GM21576 (cell line): ENCODE data around the gene ROR1.
"Not testable (repeated sequence)": the region's sequence is repeated elsewhere in the genome, so short reads cannot be mapped to it uniquely, and the experiment has no call there.

ENCODE experiments used
- ATAC-seq: cut with Tn5 transposase; IDR thresholded peaks from one replicate; pipeline ENCODE4 v1.9.1; 2021; ENCODE audit warnings: mild to moderate bottlenecking, moderate library complexity; ENCODE audit not compliant: unreplicated experiment

ROR1 gene

GRCh38 chr1:63757334-63757733, 16.5 kb upstream of the ROR1 start:
- ATAC-seq: no peak

DNA sequence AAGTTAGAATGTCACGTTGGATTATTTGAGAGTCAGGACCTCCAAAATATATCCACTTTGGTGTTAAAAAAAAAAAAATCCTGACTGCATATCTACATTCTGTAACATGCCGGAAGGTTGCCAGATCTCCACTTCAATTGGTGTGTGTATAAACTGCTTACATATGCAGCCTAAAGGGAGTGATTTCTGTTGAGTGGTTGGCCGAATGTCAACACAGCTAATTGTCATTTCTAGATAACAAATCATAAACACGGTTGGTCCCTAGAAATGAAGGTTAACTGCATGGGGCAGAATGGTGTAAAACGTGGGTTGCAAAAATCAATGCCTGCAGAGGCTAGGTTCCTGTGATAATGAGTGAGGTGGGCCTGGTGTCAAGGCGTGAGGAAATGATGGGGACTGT, 15.0 kb upstream of the ROR1 start:
- no peak for ATAC-seq

DNA sequence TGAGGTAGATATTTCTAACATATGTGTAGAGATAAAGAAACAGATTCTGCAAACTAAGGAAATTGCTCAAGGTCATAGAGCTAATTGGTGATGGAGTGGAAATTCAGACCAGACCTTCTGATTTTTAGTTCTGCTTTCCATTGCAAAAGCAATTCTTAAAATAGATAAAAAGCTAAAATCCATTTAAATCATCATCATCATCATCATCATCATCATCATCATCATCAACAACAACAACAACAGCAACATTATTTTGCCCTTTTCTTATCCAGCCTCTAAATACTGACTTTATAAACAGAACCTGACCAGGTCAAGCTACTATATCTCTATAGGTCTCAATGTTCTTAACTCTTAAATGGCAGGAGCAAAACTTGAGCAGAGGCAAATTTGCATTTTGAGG, 14.0 kb upstream of the ROR1 start:
- no peak for ATAC-seq

GRCh38 chr1:63770381-63770780, 3.4 kb upstream of the ROR1 start:
- no peak for ATAC-seq

- ATAC-seq: no peak
These were observed 1.6 kb upstream of the ROR1 start for GRCh38 chr1:63772201-63772600.

DNA sequence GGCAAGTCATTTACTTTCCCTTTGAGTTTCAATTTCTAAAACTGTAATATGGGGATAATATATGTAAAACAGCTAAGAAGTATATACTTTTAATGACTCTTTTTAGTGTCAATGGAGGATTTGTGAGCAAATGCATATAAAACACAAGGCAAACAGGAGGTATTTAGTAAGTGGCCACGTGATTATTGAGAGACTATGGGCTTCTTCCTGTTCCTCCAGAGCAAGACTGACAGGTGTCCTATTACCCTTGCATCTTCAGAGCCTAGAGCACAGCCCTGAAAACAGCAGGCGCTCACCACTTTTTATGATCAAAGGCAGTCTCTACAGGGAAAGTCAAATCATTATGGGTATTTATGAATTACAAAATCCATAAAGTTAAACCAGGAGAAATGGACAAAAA, 941 bp upstream of the ROR1 start:
- ATAC-seq: no peak

- ATAC-seq: no peak
These were observed 362 bp upstream of the ROR1 start for GRCh38 chr1:63773496-63773814.

DNA sequence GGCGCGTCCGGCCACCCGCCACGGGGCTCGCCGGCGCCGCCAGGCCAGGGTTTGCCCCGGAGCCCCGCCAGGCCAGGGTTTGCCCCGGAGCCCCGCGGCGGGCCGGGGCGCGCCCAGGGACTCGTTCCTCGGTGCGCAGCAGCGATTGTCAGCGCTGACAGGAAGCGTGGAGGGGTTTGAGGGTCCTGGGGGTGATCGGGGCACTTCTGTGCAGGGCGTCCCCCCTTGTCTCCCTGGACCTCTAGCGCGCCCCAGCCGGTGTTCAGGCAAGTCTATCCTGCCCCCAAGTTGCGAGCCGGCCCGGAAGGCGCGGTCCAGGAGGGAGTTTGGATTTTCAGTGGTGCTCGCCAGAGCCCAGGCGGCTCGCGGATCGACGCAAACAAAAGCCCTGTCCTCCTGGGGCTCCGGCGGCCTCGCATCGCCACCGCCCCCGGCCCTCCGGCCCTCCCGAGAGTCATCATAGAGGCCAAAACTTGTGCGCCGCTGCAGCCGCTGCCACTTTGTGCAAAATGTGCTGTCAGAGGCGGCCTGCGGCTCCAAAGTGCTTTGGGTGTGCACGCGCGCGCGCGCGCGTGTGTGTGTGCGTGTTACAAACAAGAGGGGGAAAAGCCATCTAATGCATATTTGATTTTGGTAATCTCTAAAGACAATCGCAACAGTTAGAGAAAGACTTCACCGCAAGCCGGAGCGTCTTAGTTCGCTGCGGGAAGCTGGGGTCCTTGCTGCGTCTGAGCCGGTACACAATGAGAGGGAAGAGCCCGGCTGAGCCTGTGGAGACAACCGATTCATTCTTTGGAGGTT, 1.0 kb downstream of the ROR1 start:
- ATAC-seq: no peak

- ATAC-seq: no peak
These were observed 1.8 kb downstream of the ROR1 start for GRCh38 chr1:63775418-63776127.

DNA sequence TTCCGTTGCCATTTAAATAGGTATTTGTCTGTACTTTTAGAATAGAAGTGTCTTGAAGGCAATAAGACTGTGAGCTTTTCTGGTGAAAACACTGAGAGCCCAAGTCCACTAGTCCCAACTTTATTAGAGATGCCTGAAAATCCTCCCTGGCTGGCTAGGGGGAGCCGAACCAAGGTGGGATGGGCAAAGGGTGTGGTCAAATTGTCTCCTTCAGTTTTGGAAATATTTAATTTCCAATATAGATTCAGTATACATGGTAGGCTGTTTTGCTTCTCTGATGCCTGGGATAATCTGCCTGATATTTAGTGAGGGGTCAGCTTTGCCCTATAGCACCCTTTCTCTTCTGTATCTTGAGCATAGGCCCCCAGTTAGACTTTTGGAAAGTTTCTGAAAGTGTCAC, 3.5 kb downstream of the ROR1 start:
- ATAC-seq: no peak

DNA sequence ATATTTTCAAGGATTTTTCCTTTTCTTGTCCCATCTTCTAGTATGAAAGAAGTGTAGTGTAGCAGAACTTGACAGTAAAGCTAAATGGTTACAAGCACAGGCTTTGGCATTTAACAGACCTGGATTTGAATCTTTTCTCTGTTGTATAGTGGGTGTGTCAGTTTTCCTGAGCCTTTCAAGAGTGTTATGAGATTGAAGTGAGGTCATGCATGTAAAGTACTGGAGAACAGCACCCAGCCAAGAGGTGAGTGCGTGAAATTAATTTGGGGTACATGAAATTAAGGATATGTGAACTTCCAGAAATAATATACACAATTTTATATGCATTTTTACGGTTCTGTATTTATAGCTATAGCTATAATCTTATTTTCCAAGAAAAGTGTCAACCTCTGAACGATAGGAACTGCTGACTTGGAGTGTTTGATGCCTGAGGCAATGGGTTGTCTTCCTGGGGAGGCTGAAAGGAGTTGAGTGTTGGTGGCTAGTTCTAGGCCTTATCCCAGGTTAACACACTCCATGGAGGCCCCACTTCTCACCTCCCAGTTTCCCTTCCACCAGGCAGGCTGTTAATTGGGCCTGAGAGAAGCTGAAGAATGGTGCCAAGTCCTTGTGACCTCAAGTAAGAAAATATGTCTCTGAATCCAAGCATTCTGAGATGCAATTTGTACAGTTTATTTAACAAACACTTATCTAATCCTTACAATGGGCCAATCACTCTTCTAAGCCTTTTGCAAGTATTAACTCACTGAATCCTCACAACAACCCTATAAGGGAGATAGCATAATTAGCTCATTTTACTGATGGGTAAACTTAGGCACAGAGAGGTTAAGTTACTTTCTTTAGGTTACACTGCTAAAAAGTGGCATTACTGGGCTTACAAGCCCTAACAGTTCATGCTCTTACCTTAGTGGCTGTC, 4.4 kb downstream of the ROR1 start:
- no peak for ATAC-seq

DNA sequence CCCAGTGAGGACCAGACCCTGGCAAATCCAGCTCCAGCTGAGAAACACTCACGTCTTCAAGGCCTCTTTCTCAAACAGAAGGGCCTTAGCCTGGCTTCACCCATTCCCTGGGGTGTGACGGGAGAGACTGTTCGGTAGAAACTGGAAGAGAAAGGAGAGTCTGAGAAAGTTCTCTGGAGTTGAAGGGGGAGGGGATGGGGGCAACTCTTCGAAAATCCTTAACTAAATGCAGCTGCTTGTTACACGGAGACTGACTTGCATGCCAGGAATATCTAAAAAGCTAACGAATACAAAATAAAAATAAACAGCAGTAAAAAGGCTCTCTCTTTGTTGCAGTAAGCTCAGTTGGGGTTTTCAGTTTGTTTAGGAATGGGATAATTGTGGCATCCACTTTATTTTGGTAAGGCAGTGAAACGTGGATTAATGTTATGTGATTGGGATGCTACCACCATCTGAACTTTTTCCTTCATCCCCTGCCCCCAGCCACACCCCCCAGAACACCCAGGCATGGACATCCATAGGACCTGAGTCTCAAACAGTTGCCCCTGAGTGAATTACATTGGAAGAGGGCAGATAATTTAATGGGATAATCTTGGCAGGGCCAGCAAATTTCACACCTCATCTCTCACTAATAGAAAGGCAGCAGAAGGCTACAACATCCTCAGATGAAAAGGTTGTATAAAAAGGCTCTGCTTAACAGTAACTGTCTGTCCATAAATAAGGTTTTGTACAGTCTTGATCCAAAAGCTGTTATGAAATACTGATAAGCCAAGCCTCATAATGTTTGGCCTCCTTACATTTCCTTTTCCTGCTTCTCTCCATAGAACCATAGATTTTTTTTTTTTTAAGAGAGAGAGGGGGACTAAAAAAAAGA, 5.8 kb downstream of the ROR1 start:
- no peak for ATAC-seq

DNA sequence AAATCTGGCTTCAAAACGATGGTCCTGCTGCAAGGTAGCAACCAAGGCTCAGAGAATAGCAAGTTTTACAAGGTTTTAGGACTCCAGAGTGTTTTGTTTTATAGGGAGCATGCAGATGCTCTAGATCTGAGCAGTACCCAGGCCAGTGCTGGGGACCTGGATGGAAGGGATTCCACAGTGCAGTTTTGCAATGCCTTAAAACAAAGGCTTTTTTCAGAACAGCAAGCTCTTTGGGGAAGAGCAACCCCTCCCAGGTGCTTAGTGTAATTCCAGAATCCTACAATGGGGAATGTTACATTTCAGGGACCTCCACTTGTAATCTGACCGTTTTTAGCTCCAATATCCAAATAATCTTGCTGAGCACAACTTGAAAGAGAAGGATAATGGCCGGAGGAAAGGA, 6.7 kb downstream of the ROR1 start:
- no peak for ATAC-seq

GRCh38 chr1:63782982-63783381, 9.2 kb downstream of the ROR1 start:
- ATAC-seq: no peak

- ATAC-seq: no peak
These were observed 10.3 kb downstream of the ROR1 start for GRCh38 chr1:63784083-63784482.

GRCh38 chr1:63784489-63785390, 10.9 kb downstream of the ROR1 start:
- ATAC-seq: no peak

DNA sequence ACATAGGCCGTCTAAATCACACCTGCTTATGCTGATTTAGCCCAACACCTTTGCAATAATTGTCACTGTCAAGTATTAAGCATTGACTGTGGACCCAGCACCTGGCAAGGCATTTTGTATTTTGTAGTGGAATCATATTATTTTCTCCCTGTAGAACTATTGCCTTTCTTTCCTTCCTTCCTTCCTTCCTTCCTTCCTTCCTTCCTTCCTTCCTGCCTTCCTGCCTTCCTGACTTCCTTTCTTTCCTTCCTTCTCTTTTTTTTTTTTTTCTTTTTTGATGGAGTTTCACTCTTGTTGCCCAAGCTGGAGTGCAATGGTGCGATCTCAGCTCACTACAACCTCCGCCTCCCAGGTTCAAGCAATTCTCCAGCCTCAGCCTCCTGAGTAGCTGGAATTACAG, 13.5 kb downstream of the ROR1 start:
- not testable (repeated sequence) for ATAC-seq

GRCh38 chr1:63787875-63788274, 14.1 kb downstream of the ROR1 start:
- ATAC-seq: no peak

GRCh38 chr1:63789856-63790605, 16.2 kb downstream of the ROR1 start:
- no peak for ATAC-seq
